ENCODE data around the gene KIAA1210.

KIAA1210 gene

DNA sequence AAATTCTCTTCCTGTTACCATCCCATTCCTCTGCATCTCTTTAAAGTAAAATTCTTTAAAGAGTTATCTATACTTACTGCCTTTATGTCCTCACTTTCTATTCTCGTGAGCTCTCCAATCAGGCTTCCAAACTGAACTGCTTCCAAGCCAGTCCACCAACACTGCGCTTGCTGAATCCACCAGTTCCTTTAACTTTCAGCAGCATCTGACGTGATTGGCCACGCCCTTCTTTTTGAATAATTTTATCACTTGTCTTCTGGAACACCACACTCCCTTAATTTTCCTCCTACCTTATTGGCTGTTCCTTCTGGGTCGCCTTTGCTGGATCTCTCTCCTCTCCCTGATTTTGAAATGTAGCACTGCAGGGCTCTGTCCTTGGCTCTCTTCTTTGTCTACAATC, at the start of gene KIAA1210:
Gene KIAA1210, minus strand, starts transcription at position 163 of the 400 bp plus-strand sequence. CDS start 4,170 bp downstream, outside the sequence.
- DNase-seq (ENCODE audit: low spot score) = no peak

DNA sequence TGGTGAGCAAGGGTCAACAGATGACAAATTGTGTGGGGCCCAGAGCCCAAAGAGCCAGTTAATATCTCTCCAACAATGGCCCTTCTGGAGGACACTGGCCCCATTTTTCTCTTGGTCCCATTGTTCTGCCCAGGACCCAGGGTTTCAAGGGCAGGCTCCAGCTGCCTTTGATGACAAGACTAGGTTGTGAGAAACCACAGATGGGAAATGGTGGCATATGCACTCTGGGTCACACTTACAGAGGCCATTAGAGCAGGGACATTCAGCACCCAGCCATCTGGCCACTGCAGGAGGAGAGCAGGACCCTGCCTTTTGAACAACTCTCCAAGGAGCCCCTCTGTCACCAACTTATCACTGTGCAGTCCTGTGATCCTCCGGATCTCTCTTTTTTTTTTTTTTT, 49.7 kb upstream of the KIAA1210 start:
- no peak for DNase-seq (ENCODE audit: low spot score)

- DNase-seq (ENCODE audit: low spot score) = no peak
These were observed 47.3 kb upstream of the KIAA1210 start for GRCh38 chrX:119174900-119175299.

DNA sequence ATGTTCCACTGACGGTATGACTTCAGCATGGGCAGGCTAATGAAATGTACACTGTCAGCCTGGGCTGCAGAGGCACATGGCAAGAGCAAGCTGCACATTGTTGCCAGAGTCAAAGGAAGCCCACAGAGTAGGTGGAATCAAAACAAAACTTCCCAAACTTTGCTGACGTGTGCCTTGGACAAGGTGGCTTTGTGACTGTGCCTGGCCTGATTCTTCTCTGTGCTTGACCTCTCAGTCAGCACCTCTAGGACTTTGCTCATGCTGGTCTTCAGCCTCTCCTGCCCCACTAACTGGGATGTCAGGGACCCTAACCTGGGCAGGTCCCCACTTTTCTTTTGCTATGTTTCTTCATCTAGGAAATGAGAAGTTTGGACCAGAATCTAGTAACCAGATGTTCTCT, 40.5 kb upstream of the KIAA1210 start:
- DNase-seq (ENCODE audit: low spot score) = no peak

GRCh38 chrX:119158226-119158625, 30.6 kb upstream of the KIAA1210 start:
- DNase-seq (ENCODE audit: low spot score) = no peak

GRCh38 chrX:119156241-119156640, 28.6 kb upstream of the KIAA1210 start:
- no peak for DNase-seq (ENCODE audit: low spot score)

GRCh38 chrX:119155416-119156035, 27.9 kb upstream of the KIAA1210 start:
- DNase-seq (ENCODE audit: low spot score) = peak; percentile 56

DNA sequence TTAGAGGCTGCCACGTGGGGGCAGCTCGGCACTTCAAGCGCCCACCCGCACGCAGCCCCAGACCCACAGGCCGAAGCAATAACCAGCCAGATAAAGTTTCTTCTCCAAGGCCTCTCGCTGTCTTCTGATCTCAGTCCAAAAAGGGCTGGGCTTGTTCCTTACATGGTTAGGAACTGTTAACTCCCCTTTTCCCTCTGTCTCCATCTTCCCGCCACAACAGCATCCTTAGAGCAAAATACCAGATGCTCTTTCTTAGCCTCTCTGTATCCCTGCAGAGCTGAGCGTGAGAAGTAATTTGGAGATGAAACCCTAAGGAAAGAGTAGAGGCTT, 23.4 kb upstream of the KIAA1210 start:
- DNase-seq (ENCODE audit: low spot score) = no peak

- no peak for DNase-seq (ENCODE audit: low spot score)
These were observed 22.8 kb upstream of the KIAA1210 start for GRCh38 chrX:119150163-119151050.

- no peak for DNase-seq (ENCODE audit: low spot score)
These were observed 19.9 kb upstream of the KIAA1210 start for GRCh38 chrX:119147486-119147885.

GRCh38 chrX:119145241-119145653, 17.6 kb upstream of the KIAA1210 start:
- DNase-seq (ENCODE audit: low spot score) = peak; percentile 44

DNA sequence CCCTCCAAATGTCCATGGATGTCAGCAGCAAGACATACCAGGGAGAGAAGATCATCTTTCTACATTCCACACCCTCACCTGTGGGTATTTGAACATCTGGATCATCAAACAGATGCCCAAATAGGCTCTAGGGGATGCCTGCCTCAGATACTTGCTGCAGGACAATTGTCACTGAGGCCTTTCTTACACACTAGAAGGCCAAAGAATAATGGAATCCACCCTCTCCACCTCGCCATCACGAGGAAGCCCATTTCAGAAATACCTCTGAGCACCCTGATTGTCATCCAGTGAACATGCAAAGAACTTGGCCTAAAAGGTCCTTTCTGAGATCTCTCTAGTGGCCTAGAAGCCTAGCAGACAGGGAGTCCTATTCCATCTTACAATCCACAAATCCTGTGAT, 6.9 kb upstream of the KIAA1210 start:
- no peak for DNase-seq (ENCODE audit: low spot score)

GRCh38 chrX:119132961-119133360, 5.3 kb upstream of the KIAA1210 start:
- DNase-seq (ENCODE audit: low spot score) = no peak

DNA sequence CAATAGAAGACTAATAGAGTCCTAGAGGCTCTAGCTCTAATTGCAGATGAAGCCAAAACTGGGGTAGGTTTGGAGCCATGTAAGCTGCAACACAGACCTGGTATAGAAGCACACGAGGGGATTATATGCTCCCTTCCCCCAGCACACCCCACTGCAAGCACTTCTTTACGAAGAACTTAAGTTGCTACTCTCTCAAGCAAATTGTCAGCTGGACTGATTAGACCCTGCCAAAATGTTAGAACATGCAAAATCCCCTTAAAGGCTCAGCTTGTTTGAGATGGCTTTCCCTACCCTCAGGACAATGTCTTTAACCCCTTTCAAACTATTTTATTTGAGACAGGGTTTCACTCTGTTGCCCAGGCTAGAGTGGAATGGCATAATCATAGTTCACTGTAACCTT, 4.7 kb upstream of the KIAA1210 start:
- no peak for DNase-seq (ENCODE audit: low spot score)

- no peak for DNase-seq (ENCODE audit: low spot score)
These were observed 3.3 kb upstream of the KIAA1210 start for GRCh38 chrX:119130911-119131310.

DNA sequence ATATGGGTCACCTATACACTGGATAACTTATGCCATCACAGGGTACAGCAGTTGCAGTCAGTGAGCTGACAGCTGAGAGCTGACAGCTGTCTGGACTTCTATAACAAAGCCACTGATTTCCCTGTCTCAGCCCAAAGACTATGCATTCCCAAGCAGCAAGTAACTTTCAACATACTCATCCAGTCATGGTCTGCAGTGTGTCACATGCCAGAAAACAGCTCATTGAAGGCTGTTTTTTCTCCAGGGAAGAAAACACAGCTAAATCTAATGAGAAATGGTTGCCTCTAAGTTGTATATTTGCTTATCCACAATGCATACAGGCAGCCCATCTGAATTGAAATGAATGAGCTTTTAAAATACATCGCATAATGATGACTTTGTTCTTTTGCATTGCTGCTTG, 6.3 kb downstream of the KIAA1210 start:
- DNase-seq (ENCODE audit: low spot score) = peak; percentile 36

DNA sequence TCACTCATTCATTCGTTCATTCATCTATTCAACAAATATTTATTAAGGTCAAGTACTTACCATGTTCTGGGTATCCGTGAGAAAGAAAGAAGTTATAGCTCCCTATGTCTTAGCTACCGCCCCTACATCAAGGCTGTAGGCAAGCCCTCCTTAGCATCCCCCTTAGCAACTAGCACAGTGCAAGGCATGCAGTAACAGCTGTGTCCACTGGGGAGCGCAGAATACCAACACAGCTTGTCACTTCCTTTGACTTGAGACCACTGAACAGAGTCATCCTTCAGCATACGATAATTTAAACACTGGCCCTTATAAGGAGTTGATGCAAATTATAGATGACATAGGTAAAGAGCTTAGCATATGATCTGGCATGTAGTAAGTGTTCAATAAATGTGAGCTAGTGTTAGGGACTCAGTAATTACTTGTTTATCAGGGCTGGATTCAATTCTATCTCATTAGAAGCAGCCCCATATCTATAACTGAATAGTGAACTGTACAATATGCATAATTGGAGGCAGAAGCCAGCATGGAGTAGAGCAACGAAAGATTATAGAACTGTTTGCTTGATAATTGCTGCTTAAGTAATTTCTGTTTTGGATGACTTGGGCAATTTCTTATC, 8.7 kb downstream of the KIAA1210 start:
- DNase-seq (ENCODE audit: low spot score) = peak; percentile 53

GRCh38 chrX:119107206-119107605, 20.4 kb downstream of the KIAA1210 start:
- no peak for DNase-seq (ENCODE audit: low spot score)

GRCh38 chrX:119105826-119106225, 21.8 kb downstream of the KIAA1210 start:
- peak; percentile 57 for DNase-seq (ENCODE audit: low spot score)

DNA sequence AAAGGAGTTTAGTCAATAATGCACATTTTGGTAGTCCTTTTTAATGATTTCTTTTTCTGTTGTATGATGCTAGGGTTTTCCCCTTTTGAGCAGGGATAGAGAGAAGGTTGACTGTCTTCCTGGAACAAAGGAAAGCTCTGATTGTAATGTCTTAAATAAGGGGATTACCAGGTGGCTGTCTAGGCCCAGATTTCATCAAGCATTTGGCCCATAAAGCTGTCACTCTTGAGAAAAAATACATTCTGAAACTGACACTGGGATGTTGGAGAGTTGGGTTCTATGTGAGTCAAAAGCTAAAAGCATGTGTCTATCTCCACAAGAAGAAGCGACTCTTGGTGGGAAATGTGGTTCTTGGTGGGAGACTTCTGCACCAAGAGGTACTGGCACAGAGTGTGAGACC, 26.4 kb downstream of the KIAA1210 start:
- DNase-seq (ENCODE audit: low spot score) = no peak

DNA sequence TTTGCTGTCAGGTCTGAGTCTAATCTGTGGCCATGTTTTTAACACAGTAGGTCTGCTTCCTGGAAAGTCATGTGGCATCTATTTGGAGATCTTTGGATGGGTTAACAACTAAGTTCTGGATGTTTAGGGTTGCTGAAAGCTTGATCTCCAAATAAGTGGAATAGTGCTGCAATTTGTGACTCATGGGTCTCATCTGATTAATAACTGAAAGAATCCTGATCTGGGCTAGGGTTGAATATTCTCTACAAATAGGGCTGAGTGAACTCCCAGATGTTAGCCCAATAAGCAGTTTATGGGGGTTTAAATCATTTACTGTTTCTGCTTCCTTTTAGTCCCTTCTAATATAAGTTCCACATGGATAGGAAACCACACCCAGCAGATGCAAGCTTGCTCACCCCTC, 31.7 kb downstream of the KIAA1210 start:
- DNase-seq (ENCODE audit: low spot score) = peak; percentile 13

- no peak for DNase-seq (ENCODE audit: low spot score)
These were observed 32.8 kb downstream of the KIAA1210 start for GRCh38 chrX:119094819-119095218.

Measured in AG20443 (cell line).